Gastrocnemius medialis (tissue), 4 donors: ENCODE measurements around the gene TBL3. TPM values are rescaled to one million over a fixed set of nuclear protein-coding genes. Genes with fewer than 3 reads are reported as not detected.
A peak's percentile ranks its signal among the peaks of the same experiment; 100 is the strongest.

ENCODE experiments used
- ATAC-seq, 2 donors: fragments of 150-250 bp; one replicate each; pipeline ENCODE4 v1.9.1; 2016
- DNase-seq, 2 donors: peaks; one replicate each; pipeline ENCODE4 v3.0.0-alpha.2; 2019
- H3K27ac ChIP-seq, 4 donors: fragments of 200-600 bp; sonication (generic); 1 replicate in 1 of 4; 2 replicates in 3 of 4; pipeline ENCODE4 v1.5.1; 2016 to 2018; ENCODE audit warnings: mild to moderate bottlenecking in 2 of 4, moderate library complexity in 1 of 4
- H3K27me3 ChIP-seq, 3 donors: fragments of 200-600 bp; sonication (generic) in 2 of 3; 1 replicate in 1 of 3; 2 replicates in 2 of 3; pipeline versions ENCODE4 v1.5.1 to v1.6.0; 2016 to 2019; ENCODE audit warnings: mild to moderate bottlenecking in 1 of 3, moderate library complexity in 1 of 3
- H3K36me3 ChIP-seq, 2 donors: fragments of 200-600 bp; sonication (generic) in 1 of 2; one replicate each; pipeline ENCODE4 v1.5.1; 2017 to 2018
- H3K4me1 ChIP-seq, 2 donors: fragments of 200-600 bp; sonication (generic) in 1 of 2; one replicate each; pipeline ENCODE4 v1.5.1; 2016 to 2017; ENCODE audit warnings: mild to moderate bottlenecking in 2 of 2
- H3K4me3 ChIP-seq, 4 donors: fragments of 200-600 bp; sonication (generic) in 3 of 4; 1 replicate in 1 of 4; 2 replicates in 3 of 4; pipeline ENCODE4 v1.5.1; 2016 to 2019; ENCODE audit warnings: mild to moderate bottlenecking in 2 of 4
- H3K9me3 ChIP-seq, 3 donors: fragments of 200-600 bp; sonication (generic) in 2 of 3; 1 replicate in 1 of 3; 2 replicates in 2 of 3; pipeline ENCODE4 v1.5.1; 2016 to 2019
- POLR2A ChIP-seq, 2 donors: fragments of 450-650 bp; IDR thresholded peaks; one replicate each; pipeline ENCODE4 v1.6.1; 2017; ENCODE audit warnings: antibody characterized with exemption in 2 of 2, mild to moderate bottlenecking in 2 of 2, moderate library complexity in 2 of 2
- in situ Hi-C, 4 donors: fragments of 200-750 bp; cut with MboI; loops; one replicate each; pipeline versions ENCODE4 v1.15.0 to v1.8.0; 2017; ENCODE audit warnings: low sequenced_read_pairs in 4 of 4
- intact Hi-C: fragments of 100-400 bp; cut with DNase I; formaldehyde crosslinking; loops from one replicate; pipeline ENCODE4 v1.15.1; 2023; ENCODE audit warnings: low total_unique reads
- total RNA-seq, 4 donors: library from RNA; depleted of rRNA; stranded (reverse); fragments of >200 nt; gene quantifications; one replicate each; pipeline versions ENCODE4 v1.1.0 to v1.2.3, GENCODE V29; 2016
- TF ChIP-seq, protein P1 (sequence below), 5 experiments: fragments of 450-650 bp in 3 of 5; fragments of 200-600 bp in 2 of 5; sonication (generic) in 2 of 5; IDR thresholded peaks in 4 of 5; conservative IDR thresholded peaks in 1 of 5; 1 replicate in 4 of 5; 2 replicates in 1 of 5; pipeline ENCODE4 v1.5.1; 2016 to 2019; ENCODE audit warnings: antibody characterized with exemption in 5 of 5, mild to moderate bottlenecking in 3 of 5, moderate library complexity in 3 of 5

TBL3 gene
- total RNA-seq, 4 donors from 2014 or later: 48.2 to 79.5 (median 71.4) TPM

DNA sequence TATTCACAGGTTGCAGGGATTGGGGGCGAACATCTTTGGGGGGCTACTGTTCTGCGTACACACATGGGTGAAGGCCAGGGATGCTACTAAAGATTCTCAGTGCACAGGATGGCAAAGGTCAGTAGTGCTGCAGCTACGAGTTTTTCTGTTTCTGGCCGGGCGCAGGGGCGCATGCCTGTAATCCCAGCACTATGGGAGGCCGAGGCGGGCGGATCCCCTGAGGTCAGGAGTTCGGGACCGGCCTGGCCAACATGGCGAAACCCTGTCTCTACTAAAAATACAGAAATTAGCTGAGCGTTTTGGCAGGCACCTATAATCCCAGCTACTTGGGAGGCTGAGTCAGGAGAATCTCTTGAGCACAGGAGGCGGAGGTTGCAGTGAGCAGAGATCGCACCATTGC lies 41.7 kb downstream of the TBL3 start:
- in situ Hi-C loops (loop anchor here in 3 of 4 donors (5.0 to 10.0 kb wide), 3 partner anchors 124 to 131 kb away; partner anchors contain the start of genes PKD1 (in 1 of the 3) and RAB26 (in 1 of the 3)), intact Hi-C loops (no loop called here)
- no peaks in the 10 kb centered on the region for H3K9me3 ChIP-seq
- ATAC-seq: no peak
- no peak for TF ChIP-seq POLR2A (IDR thresholded peaks at IDR 0.05)
- TF ChIP-seq, protein P1, sequence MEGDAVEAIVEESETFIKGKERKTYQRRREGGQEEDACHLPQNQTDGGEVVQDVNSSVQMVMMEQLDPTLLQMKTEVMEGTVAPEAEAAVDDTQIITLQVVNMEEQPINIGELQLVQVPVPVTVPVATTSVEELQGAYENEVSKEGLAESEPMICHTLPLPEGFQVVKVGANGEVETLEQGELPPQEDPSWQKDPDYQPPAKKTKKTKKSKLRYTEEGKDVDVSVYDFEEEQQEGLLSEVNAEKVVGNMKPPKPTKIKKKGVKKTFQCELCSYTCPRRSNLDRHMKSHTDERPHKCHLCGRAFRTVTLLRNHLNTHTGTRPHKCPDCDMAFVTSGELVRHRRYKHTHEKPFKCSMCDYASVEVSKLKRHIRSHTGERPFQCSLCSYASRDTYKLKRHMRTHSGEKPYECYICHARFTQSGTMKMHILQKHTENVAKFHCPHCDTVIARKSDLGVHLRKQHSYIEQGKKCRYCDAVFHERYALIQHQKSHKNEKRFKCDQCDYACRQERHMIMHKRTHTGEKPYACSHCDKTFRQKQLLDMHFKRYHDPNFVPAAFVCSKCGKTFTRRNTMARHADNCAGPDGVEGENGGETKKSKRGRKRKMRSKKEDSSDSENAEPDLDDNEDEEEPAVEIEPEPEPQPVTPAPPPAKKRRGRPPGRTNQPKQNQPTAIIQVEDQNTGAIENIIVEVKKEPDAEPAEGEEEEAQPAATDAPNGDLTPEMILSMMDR (IDR thresholded peaks at IDR 0.05 in 4 of 5, conservative IDR thresholded peaks at IDR 0.05 in 1 of 5): no peak
- H3K27ac ChIP-seq: no peak overlapping the region
- no peak for DNase-seq
- H3K27me3 ChIP-seq: peaks cover 0 to under 1% (median 0%) of the 10 kb centered on the region in 3 donors
- no peaks in the 10 kb centered on the region for H3K36me3 ChIP-seq
- no peak overlapping the region for H3K4me3 ChIP-seq
- peaks cover 11 to 13% of the 10 kb centered on the region in 2 donors for H3K4me1 ChIP-seq

DNA sequence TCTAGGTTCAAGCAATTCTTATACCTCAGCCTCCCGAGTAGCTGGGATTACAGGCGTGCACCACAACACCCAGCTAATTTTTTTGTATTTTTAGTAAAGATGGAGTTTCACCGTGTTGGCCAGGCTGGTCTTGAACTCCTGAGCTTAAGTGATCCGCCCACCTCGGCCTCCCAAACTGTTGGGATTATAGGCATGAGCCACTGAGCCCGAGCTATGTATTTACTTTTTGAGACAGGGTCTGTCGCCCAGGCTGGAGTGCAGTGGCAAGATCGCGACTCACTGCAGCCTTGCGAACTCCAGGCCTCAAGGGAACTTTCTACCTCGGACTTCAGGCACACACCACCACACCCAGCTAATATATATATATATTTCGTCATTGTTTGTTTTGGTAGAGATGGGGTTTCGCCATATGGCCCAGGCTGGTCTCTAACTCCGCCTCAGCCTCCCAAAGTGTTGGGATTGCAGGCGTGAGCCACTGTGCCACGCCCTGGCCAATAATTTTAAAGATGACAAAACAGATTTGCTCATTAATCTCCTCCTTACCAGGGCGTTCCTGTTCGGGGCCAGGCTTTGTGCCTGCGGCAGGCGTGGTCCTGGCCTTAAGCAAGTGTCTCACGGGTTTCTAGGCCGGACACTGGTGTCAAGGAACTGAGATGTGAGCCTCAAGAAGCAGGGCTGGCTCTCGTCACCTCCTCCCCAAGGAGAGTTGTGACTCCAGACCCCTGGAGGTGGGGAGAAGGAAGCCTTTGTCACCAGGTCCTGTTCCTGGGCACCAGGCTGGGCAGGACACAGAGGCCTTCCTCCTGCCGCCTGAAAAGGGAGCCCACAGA lies 43.5 kb downstream of the TBL3 start:
- TF ChIP-seq, protein P1 (IDR thresholded peaks at IDR 0.05 in 4 of 5, conservative IDR thresholded peaks at IDR 0.05 in 1 of 5): no peak
- no peak for TF ChIP-seq POLR2A (IDR thresholded peaks at IDR 0.05)
- in situ Hi-C loops (loop anchor here in 1 of 4 donors (10.0 kb wide), 1 partner anchor 129 kb away; the partner anchor contains the start of gene RAB26), intact Hi-C loops (no loop called here)
- ATAC-seq (no peak), DNase-seq (no peak)
- H3K9me3 ChIP-seq: no peaks in the 10 kb centered on the region
- peaks cover 14 to 17% (median 16%) of the 10 kb centered on the region in 3 donors for H3K27me3 ChIP-seq
- no peak overlapping the region for H3K27ac ChIP-seq
- H3K36me3 ChIP-seq: no peaks in the 10 kb centered on the region
- no peak overlapping the region for H3K4me3 ChIP-seq
- H3K4me1 ChIP-seq: peaks cover 4 to 7% of the 10 kb centered on the region in 2 donors

DNA sequence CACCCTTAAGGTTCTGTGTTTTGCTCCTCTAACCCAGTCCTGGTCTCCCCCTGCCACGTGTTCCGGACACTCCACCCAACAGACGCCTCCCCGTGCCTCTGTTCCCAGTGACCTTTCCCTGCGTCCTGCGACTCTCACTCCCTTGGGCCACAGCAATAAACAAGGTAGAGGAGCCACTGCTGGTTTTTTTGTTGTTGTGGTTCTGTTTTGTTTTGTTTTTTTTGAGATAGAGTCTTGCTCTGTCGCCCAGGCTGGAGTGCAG lies 44.0 kb downstream of the TBL3 start:
- Histone ChIP-seq H3K36me3 (no peaks in the 10 kb centered on the region), H3K4me1 (peaks cover 0 to 6% of the 10 kb centered on the region in 2 donors), H3K27me3 (peaks cover 18 to 23% (median 21%) of the 10 kb centered on the region in 3 donors), H3K9me3 (no peaks in the 10 kb centered on the region), H3K4me3 (no peak overlapping the region), H3K27ac (no peak overlapping the region)
- no peak for ATAC-seq
- in situ Hi-C loops: loop anchor here in 1 of 4 donors (10.0 kb wide), 1 partner anchor 129 kb away; the partner anchor contains the start of gene RAB26
- intact Hi-C loops: no loop called here
- no peak for TF ChIP-seq POLR2A (IDR thresholded peaks at IDR 0.05)
- TF ChIP-seq, protein P1 (IDR thresholded peaks at IDR 0.05 in 4 of 5, conservative IDR thresholded peaks at IDR 0.05 in 1 of 5): no peak
- DNase-seq: no peak

DNA sequence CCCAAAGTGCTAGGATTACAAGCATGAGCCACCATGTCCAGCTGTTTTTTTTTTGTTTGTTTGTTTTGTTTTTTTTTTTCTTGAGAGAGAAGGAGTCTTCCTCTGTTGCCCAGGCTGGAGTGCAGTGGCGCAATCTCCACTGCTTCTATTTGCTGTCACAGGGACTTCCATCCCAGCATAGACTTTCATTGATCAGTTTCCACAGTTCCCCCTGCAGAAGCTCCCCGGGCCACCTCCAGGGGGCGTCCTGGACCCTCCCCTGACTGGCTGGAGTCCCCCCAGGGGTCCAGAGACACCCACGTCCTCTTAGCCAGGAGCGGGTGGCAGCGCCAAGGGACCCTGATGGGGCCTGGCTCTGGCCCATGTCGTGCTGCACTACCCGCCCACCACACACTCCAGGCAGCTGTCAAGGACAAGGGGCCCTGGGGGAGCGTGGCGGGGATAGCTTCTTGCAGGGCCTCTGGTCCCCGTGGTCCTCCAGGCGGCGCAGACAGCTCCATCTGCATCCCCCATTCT lies 44.6 kb downstream of the TBL3 start:
- in situ Hi-C loops (loop anchor here in 1 of 4 donors (10.0 kb wide), 1 partner anchor 128 kb away; the partner anchor contains the start of gene RAB26), intact Hi-C loops (no loop called here)
- DNase-seq: no peak
- H3K27ac ChIP-seq: no peak overlapping the region
- H3K4me1 ChIP-seq: peaks cover 0 to 6% of the 10 kb centered on the region in 2 donors
- TF ChIP-seq, protein P1 (IDR thresholded peaks at IDR 0.05 in 4 of 5, conservative IDR thresholded peaks at IDR 0.05 in 1 of 5): peak in 2 of 5 experiments; percentile 8 to 32
- no peak for TF ChIP-seq POLR2A (IDR thresholded peaks at IDR 0.05)
- peaks cover 23 to 27% (median 27%) of the 10 kb centered on the region in 3 donors for H3K27me3 ChIP-seq
- H3K9me3 ChIP-seq: no peaks in the 10 kb centered on the region
- ATAC-seq: no peak
- no peaks in the 10 kb centered on the region for H3K36me3 ChIP-seq
- no peak overlapping the region for H3K4me3 ChIP-seq
